Heart right ventricle (tissue), 16 donors: ENCODE measurements around the gene OR12D3. TPM values are rescaled to one million over a fixed set of nuclear protein-coding genes. Genes with fewer than 3 reads are reported as not detected.

Experiments
- ATAC-seq, 8 donors: fragments of 200-7000 bp; cut with Tn5 transposase; one replicate each; pipeline ENCODE4 v1.9.1; 2020; ENCODE audit warnings: mild to moderate bottlenecking in 8 of 8, moderate library complexity in 8 of 8, moderate number of reproducible peaks in 1 of 8
- DNase-seq, 2 donors: peaks; one replicate each; pipeline ENCODE4 v3.0.0-alpha.2; 2020
- H3K27ac ChIP-seq, 10 donors: fragments of 200-600 bp; sonication (generic) in 2 of 10; one replicate each; pipeline versions ENCODE4 v1.5.0 to v1.8.0; 2020 to 2022; ENCODE audit warnings: mild to moderate bottlenecking in 3 of 10
- H3K27me3 ChIP-seq, 7 donors: fragments of 200-600 bp; one replicate each; pipeline ENCODE4 v1.8.0; 2021 to 2022; ENCODE audit warnings: mild to moderate bottlenecking in 2 of 7
- H3K36me3 ChIP-seq, 9 donors: fragments of 200-600 bp; sonication (generic) in 1 of 9; one replicate each; pipeline versions ENCODE4 v1.5.0 to v1.8.0; 2020 to 2022; ENCODE audit warnings: mild to moderate bottlenecking in 2 of 9
- H3K4me1 ChIP-seq, 9 donors: fragments of 200-600 bp; sonication (generic) in 1 of 9; one replicate each; pipeline versions ENCODE4 v1.5.0 to v1.8.0; 2020 to 2022; ENCODE audit warnings: mild to moderate bottlenecking in 4 of 9
- H3K4me3 ChIP-seq, 10 donors: fragments of 200-600 bp; sonication (generic) in 2 of 10; one replicate each; pipeline versions ENCODE4 v1.5.0 to v1.8.0; 2020 to 2022; ENCODE audit warnings: mild to moderate bottlenecking in 7 of 10, moderate library complexity in 2 of 10
- H3K9me3 ChIP-seq, 11 donors: fragments of 200-600 bp in 10 of 11; sonication (generic) in 2 of 11; one replicate each; pipeline versions ENCODE4 v1.5.0 to v1.8.0; 2013 to 2022; ENCODE audit warnings: mild to moderate bottlenecking in 2 of 11, control low read depth in 1 of 11, moderate library complexity in 1 of 11
- CTCF ChIP-seq, 9 donors: fragments of 200-600 bp; sonication (generic) in 2 of 9; IDR thresholded peaks; one replicate each; pipeline versions ENCODE4 v1.5.0 to v1.8.0; 2021 to 2022; ENCODE audit warnings: antibody characterized with exemption in 9 of 9, mild to moderate bottlenecking in 5 of 9, moderate library complexity in 1 of 9
- WGBS, 2 donors: extraction: QIAGEN DNeasy Blood & Tissue Kit; methylation state at CpG; one replicate each; pipeline ENCODE4 v1.1.7; 2013; ENCODE audit warnings: inconsistent platforms in 1 of 2; 5-methylcytosine and 5-hydroxymethylcytosine counted together
- intact Hi-C, 10 donors: fragments of 100-400 bp; cut with DNase I; formaldehyde crosslinking; loops; one replicate each; pipeline versions ENCODE4 v1.11.1 to v1.14.2; 2022
- polyA plus RNA-seq, 2 donors: library from polyadenylated mRNA; stranded (reverse); fragments of 200-250 nt; gene quantifications; one replicate each; pipeline ENCODE4 v1.2.3, GENCODE V29; 2013
- total RNA-seq, 10 donors: library from RNA; stranded (reverse); fragmentation: NEBNext Ultra II Directional in 3 of 10; extraction: Animal tissue kit (Norgen Biotek cat#: 25700) in 3 of 10; gene quantifications; one replicate each; pipeline versions ENCODE4 v1.2.1 to v1.2.4, GENCODE V29; 2021 to 2023
- donor health status: Arrhythmogenic right ventricular cardiomyopathy.
- donor health status: ischemic (EF 13 %, LVEDD 7.1; RV severe dilation, severe dysfunction).
- donor health status: healthy with polysubstance abuse.
- donor health status: DM: no; HTN: yes; CAD: no.
- donor health status: DM: no; HTN: no; CAD: no.
- donor health status: ischemic (EF 25% LVEDD 6.9; RV normal size, moderate dysfunction).
- donor health status: ischemic (EF 25% LVEDD 5.7; RV mildly dilated, moderate dysfunction).
- donor health status: healthy.
- donor health status: DM: yes; HTN: yes; CAD: no.
- donor health status: Ischemic cardiomyopathy.
- donor health status: ischemic (EF 35%, LVEDD 5.7; RV mildly dilated, moderate dysfunction).
- donor health status: nonischemic (EF 11% LVEDD 7.7; RV severe dilation, severe dysfunction).
- donor health status: DM: yes; HTN: yes; CAD: no.
- donor health status: PGD.
- donor health status: ischemic (EF 29% LVEDD 5.4; RV normal size, mild dysfunction).
- donor health status: nonischemic (EF 23%, LVEDD 6.1; RV moderate dilation, normal function).

The OR12D3 gene
- total and polyA plus RNA-seq, 12 donors = not detected

GRCh38 chr6:29388533-29388932, 13.4 kb upstream of the OR12D3 start:
- intact Hi-C loops = no loop called here
- no peak for DNase-seq
- ATAC-seq = no peak

GRCh38 chr6:29376003-29376402, 912 bp upstream of the OR12D3 start:
- ATAC-seq (no peak), DNase-seq (no peak)
- H3K4me3 ChIP-seq = no peak overlapping the region
- H3K27me3 ChIP-seq = peaks cover 0 to 5% (median 0%) of the 10 kb centered on the region in 7 donors
- no peaks in the 10 kb centered on the region for H3K36me3 ChIP-seq
- no peaks in the 10 kb centered on the region for H3K4me1 ChIP-seq
- intact Hi-C loops = no loop called here
- no peak overlapping the region for H3K27ac ChIP-seq
- TF ChIP-seq CTCF (IDR thresholded peaks at IDR 0.05) = no peak
- no peaks in the 10 kb centered on the region for H3K9me3 ChIP-seq

More at GRCh38 chr6:29388533-29388932, 13.4 kb upstream of the OR12D3 start:
- Histone ChIP-seq H3K9me3 (no peaks in the 10 kb centered on the region), H3K27ac (no peak overlapping the region), H3K27me3 (peaks cover 0 to 14% (median 0%) of the 10 kb centered on the region in 7 donors), H3K36me3 (no peaks in the 10 kb centered on the region), H3K4me1 (no peaks in the 10 kb centered on the region), H3K4me3 (no peak overlapping the region)
- no peak for TF ChIP-seq CTCF (IDR thresholded peaks at IDR 0.05)
- WGBS, 2 donors = 42 to 56% methylated on average over 4 of the region's 4 CpGs

- ATAC-seq = no peak
- no peaks in the 10 kb centered on the region for H3K4me1 ChIP-seq
- WGBS, 2 donors = 80 to 81% methylated on average over 3 of the region's 3 CpGs
- peaks cover 0 to 3% (median 0%) of the 10 kb centered on the region in 11 donors for H3K9me3 ChIP-seq
- TF ChIP-seq CTCF (IDR thresholded peaks at IDR 0.05) = no peak
- H3K27ac ChIP-seq = no peak within 1 kb of the TSS
- intact Hi-C loops = no loop called here
- H3K4me3 ChIP-seq = no peak within 1 kb of the TSS
- no peaks in the 10 kb centered on the region for H3K36me3 ChIP-seq
- H3K27me3 ChIP-seq = peaks cover 0 to 5% (median 0%) of the 10 kb centered on the region in 7 donors
- no peak for DNase-seq
These were observed 6.3 kb downstream of the OR12D3 start, which contains the start of gene OR5V1 for GRCh38 chr6:29368765-29369164. Gene OR5V1, minus strand, starts transcription at chr6:29368865. Its CDS starts 12,670 bp downstream, at chr6:29356195.

DNA sequence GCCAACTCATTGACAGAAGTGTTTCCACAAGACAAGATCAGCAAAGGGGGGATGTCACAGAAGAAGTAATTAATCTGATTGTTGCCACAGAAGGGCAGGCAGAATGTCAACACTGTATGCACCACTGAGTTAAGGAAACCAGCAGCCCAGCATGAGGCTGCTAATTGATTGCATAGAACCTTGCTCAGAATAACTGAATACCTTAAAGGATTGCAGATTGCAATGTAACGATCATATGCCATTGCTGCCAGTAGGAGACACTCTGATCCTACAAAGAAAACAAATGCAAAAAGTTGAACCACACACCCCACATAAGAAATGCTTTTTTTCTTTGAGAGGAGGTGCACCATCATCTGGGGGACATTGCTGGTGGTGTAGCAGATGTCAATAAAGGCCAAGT, 19.5 kb downstream of the OR12D3 start:
- Histone ChIP-seq H3K4me3 (no peak overlapping the region), H3K9me3 (peaks cover 0 to 17% (median 3%) of the 10 kb centered on the region in 11 donors), H3K36me3 (no peaks in the 10 kb centered on the region), H3K27ac (no peak overlapping the region), H3K27me3 (peaks cover 0 to 16% (median 0%) of the 10 kb centered on the region in 7 donors), H3K4me1 (no peaks in the 10 kb centered on the region)
- intact Hi-C loops = no loop called here
- no peak for DNase-seq
- WGBS, 2 donors = 37 to 38% methylated on average over 1 of the region's 1 CpG
- ATAC-seq = no peak
- no peak for TF ChIP-seq CTCF (IDR thresholded peaks at IDR 0.05)
